Stimulated activated CD8-positive, alpha-beta memory T cell treated with anti-CD3 and anti-CD28 coated beads, Interleukin-7, amount 100 ng/mL, for 48 hours (primary cell): ENCODE data around the gene FLII.

Experiments used
- DNase-seq, 2 donors: peaks; one replicate each; pipeline ENCODE4 v3.0.0-alpha.2; 2020; ENCODE audit warnings: low read depth in 1 of 2; ENCODE audit errors: extremely low read depth in 1 of 2

FLII gene

DNA sequence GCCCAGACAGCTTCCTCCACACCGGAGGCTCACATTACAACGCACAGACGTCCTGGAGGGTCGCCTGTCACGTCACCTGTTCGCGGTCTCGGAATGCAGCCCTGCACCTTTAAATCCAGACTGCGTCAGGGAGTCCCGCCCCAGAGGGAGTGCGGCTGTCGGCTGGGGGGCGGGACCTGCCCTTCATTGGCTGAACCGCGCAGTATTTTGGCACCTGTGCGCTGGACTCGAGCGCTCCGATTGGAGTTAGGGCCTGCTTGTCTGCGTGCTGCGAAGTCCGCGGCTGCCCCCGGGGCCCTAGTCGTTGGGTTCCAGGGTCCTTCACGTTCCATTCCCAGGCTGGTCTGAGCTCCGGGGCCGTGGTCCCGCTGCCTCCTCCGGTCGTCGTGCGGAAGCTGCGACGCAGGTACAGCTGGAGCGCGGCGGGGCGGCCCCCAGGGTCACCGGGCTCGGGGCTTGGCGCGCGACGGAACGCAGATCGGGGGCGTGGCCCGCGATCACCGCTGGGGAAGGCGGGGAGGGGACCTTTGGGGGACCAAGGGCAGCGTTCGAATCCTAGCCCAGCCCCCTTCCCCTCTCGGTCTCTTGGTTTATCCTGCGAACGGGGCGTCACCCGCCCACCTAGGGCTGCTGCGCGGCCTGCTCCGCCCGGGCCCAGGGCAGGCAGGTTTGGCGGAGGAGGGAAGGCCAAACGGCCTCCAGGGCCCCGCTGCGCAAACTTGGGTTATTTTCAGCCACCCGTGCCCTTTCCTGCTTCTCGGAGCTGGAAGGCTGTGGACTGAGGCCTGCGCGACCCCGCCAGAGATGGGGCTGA, 2.0 kb upstream of the FLII start, which contains the start of gene MIEF2:
TSS of gene MIEF2 (plus strand) at position 331 of the 814 bp plus-strand sequence. CDS start 2,059 bp downstream, outside the sequence.
- DNase-seq: peak; percentile 81 to 92

DNA sequence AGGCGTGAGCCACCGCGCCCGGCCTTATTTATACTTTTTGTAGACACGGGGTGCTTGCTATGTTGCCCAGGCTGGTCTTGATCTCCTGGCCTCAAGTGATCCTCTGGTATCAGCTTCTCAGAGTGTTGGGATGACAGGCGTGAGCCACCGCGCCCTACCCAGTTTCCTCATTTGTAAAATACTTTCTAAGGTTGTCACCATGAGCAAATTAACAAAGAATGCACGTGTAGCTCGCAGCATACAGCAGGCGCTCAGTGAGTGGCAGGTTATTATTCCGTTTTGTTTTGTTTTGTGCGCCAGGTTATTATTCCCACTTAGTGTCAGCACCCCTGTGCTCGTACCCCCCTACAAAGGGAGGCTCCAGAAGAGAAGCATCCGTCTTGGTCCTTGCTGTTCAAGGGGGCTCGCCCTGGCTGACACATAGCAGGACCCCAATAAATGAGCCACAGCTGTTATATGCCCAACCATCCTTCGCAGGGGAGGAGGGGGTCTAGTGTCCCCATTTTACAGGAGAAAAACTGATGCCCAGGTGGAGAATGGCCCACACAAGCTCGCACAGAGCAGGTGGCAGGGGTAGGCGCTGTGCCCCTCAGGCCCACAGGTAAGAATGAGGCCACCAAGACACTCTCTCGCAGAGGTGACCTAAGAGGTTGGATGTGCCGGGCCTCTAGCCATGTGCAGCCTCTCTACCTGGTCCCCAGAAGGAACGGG, 1.2 kb upstream of the FLII start:
- no peak for DNase-seq

DNA sequence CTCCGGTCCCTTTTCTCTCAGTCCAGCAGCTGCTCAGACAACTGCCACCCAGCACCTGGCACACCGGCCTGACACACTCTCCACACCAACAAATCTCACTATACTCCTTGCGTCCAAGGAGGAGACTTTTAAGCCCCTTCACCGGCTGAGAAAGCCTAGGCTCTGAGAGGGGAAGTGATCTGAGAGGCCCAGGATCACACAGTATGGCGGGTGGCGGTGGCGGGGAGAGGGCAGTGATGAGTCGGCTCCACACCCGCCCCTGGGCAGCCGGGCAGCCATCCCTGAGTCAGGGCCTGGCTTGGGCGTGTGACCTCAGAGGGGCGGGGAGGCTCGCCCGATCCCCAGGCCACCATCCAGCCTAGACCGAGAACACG, 569 bp downstream of the FLII start:
- DNase-seq: peak in 1 of 2 donors; percentile 35

GRCh38 chr17:18257268-18257981, 1.1 kb downstream of the FLII start:
- no peak for DNase-seq

DNA sequence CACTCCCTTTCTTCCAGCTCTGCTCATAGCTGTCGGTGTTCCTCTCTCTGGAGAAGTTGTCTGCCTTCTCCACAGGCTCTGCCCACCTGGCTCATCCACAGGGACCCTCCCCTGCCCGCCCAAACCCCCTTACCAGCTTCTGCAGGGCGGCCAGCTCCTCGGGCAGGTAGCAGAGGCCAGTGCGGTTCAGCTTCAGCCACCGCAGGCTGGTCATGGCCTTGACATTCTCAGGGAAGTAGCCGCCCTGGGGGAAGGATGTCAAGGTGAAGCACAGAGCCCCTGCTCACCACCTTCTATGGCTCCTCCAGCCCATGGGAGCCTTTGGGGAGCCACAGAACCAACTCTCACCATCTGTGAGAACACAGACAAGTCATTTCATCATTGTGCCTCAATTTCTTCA, 1.8 kb downstream of the FLII start:
- no peak for DNase-seq

GRCh38 chr17:18256351-18256750, 2.2 kb downstream of the FLII start:
- DNase-seq: no peak

- no peak for DNase-seq
Measured at GRCh38 chr17:18254888-18255649, 3.5 kb downstream of the FLII start.

DNA sequence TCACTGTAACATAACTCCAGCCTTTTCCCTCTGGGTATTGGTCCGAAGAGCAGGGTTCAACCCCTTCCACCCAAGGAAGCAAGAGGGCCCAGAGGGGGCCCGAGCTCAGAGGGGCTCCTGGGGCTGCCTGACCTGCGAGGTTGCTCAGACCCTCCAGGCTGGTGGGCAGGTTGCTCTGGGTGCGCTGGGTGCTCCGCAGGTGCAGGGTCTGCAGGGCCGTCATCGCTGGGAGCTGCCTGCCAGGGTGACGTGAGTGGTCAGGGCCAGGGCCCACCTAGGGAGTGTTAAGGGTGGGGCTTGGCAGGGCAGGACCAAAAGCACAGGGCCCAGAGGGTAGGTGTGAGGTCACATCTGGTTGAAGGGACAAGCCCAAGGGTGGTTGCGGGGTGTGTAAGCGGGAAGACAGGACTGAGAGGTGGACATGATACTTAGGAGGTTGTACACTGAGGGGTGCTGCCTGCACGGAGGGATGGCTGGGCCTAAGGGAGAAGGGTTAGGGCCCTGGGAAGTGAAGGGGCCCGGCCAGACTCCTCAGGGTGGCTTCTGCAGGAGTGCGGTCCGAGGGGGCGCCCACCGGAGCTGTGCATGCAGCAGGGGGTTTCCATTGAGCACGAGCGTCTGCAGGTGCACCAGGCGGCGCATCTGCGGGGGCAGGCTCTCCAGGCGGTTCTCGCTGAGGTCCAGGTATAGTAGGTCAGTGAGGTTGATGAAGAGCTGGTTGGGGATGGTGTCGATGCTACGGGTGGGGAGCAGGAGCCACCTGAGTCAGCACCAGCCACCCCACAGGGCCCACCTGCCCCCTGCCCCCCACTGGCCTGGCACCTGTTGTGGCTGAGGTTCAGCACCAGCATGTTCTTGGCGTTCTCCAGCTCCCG, 4.4 kb downstream of the FLII start:
- DNase-seq: no peak

DNA sequence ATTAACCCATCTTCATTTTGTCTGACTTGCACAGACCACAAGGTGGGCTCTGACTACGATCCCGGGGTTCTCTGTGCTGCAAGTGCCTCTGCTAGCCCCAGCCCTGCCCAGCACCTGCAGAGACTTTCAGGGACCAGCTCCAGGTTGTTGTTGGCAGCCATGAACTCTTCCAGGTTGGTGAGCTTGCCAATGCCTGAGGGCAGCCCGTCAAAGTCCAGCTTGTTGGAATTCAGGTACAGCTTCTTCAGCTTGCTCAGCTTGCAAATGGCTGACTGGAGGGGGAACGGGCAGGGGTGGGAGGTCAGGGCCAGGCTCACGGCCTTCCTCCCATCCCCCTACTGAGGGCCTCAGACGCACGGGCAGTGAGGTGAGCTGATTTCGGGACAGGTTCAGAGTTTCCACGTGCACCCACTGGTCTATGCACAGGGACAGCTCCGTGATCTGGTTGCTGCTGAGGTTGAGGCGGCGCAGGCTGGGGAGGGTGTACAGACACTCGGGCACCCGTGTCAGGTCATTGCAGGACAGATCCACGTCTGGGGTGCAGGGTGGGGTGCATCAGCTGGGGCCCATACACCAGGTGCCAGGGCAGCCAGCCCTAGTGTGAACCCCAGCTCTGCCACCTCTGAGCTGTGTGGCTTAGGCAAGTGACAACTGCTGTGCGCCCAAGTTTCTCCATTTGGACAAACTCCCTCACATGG, 5.2 kb downstream of the FLII start:
- DNase-seq: no peak

GRCh38 chr17:18252160-18252559, 6.4 kb downstream of the FLII start:
- no peak for DNase-seq

DNA sequence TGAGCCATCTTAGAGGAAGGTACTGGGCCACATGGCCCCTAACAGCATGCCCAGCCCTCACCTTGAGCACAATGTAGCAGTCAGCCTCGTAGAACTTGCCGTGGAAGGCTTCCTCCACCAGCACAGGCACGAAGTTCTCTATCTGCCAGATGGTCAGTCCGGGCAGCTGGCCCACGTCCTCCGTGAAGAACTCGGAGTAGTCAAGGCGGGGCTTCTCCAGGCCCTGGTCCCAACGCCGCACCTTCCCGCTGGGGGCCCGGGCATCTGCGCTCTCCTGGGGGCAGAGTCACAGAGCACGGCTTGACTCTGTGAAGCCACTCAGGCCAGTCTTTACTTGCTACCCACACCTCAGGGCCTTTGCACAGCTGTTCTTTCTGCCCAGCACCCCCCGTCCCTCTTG, 7.3 kb downstream of the FLII start:
- DNase-seq: no peak

DNA sequence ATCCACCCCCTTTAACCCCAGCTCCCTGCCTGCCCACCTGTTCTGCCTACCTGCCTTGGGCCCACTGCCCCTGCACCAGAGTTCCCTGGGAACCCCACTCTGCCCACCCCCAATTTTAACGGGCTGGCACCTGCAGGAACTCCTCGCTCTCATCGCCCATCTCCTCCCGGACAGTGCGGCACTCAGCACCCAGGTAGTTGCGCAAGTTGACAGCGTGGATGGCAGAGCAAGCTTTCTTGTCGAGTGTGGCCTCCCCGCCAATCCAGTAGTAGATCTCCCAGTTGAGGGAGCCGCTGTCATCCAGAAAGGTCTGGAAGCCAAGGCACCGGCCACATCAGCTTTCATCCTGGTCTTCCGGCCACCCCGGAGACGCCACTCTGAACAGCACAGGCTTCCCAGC, 7.8 kb downstream of the FLII start:
- no peak for DNase-seq

GRCh38 chr17:18250259-18250658, 8.3 kb downstream of the FLII start:
- no peak for DNase-seq

DNA sequence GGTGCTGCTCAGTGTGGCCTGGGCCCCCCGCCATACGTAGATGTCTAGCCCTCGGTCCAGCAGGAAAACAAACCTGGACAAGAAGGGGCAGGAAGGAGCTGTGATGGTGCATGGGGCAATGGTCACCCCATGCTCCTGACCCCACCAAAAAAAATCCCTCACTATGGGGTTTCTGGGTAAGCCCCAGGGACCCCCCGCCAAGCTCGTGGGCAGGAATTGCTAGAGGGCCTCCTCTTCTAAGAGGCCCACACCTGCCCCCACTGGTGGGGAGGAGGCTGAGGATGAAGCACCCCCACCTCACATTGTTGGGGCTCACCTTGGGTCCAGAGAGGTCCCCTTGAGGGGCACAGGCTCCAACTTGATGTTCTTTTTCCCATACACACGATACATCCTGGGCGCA, 9.7 kb downstream of the FLII start:
- DNase-seq: no peak

DNA sequence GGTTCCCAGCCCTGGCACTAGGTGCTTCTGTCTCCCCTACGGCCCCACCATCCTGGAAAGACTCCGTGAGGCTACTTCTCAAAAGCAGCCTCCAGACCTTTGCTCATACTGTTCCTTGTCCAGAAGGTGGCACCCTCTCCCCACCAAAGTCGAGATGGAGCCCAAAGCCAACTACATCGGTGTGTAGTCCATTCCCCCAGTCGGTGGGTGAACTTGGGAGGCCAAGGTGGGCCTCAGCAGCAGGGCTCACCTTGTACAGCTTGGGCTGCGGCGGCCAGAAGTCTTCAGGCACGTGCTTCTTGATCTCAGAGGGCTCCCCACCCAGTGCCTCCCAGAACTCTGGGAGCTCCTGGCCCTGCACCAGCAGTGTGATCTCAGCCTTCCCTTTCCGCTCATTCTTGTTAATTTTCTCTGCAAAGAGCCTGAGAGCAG, 10.2 kb downstream of the FLII start:
- DNase-seq: no peak

DNA sequence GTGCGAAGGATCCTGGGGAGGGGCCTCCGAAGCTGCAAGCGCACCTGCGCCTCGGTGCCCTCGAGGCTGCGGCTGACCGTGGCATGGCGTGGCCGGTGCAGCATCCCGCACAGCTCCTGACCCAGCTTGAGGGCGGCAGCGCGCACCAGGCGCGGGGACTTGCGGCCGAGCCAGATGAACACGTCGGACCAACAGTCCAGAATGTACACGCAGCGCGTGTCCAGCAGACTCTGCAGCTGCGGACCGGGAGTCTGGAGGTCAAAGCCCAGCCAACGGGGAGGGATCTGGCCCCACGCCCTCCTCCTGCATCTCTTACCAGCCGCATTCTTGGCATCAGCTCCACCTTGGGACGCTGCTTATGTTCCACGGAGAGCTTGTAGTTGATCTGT, 10.9 kb downstream of the FLII start:
- no peak for DNase-seq

DNA sequence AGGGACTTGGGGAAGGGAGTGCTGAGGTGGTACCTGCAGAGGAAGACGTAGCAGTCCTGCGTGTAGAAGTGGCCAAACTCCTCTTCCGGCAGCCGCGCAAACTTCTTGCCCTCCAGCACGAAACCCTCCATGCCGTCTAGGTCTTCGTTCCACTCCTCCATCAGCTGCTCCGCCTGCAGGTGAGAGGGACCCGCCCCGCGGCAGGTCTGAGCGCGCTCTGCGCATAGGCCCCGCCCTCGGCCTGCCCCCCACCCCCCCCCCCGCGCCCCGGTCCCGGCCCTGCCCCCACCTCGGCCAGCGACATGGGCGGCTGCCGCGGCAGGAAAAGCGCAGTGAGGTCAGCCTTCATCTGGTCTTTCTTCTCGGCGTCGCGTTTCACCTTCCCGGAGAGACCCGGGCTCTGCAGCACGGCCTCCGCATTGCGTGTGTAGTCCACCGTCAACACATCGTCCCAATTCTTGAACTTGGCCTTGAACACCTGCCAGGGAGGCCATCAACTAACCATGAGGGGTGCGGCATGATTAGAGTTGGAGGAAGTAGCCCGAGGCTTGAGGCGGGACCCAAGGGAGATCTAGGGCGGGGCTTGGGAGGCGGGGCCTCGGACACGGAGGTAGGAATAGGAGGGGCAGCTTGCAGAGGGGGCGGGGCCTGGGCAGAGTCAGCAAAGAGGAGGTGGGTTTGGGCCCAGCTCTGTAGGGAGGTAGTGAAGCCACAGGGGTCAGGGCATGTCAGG, 11.5 kb downstream of the FLII start:
- peak in 1 of 2 donors; percentile 53 for DNase-seq

GRCh38 chr17:18246109-18246725, 12.3 kb downstream of the FLII start:
- no peak for DNase-seq
